Cardiac fibroblast (primary cell): ENCODE data around the gene PDE6A.
A peak's percentile ranks its signal among the peaks of the same experiment; 100 is the strongest.

ENCODE experiments used
- DNase-seq, 2 donors: peaks; one replicate each; pipeline versions ENCODE4 v3.0.0 to v3.0.0-alpha.2; 2010; ENCODE audit warnings: low read depth in 2 of 2
- H3K4me3 ChIP-seq, 2 donors: replicated peaks in 1 of 2; 1 replicate in 1 of 2; 2 replicates in 1 of 2; pipeline ENCODE4 v1.5.1; 2011; ENCODE audit warnings: low read depth in 2 of 2, low read length in 2 of 2, mild to moderate bottlenecking in 2 of 2, moderate library complexity in 1 of 2
- CTCF ChIP-seq: IDR thresholded peaks from one replicate; pipeline ENCODE4 v1.5.1; 2011; ENCODE audit warnings: low read depth, mild to moderate bottlenecking, low read length, inconsistent platforms

Gene PDE6A

GRCh38 chr5:149898811-149899210 is 45.8 kb downstream of the PDE6A start:
- no peak for DNase-seq
- TF ChIP-seq CTCF: no peak
- no peak overlapping the region for H3K4me3 ChIP-seq

DNA sequence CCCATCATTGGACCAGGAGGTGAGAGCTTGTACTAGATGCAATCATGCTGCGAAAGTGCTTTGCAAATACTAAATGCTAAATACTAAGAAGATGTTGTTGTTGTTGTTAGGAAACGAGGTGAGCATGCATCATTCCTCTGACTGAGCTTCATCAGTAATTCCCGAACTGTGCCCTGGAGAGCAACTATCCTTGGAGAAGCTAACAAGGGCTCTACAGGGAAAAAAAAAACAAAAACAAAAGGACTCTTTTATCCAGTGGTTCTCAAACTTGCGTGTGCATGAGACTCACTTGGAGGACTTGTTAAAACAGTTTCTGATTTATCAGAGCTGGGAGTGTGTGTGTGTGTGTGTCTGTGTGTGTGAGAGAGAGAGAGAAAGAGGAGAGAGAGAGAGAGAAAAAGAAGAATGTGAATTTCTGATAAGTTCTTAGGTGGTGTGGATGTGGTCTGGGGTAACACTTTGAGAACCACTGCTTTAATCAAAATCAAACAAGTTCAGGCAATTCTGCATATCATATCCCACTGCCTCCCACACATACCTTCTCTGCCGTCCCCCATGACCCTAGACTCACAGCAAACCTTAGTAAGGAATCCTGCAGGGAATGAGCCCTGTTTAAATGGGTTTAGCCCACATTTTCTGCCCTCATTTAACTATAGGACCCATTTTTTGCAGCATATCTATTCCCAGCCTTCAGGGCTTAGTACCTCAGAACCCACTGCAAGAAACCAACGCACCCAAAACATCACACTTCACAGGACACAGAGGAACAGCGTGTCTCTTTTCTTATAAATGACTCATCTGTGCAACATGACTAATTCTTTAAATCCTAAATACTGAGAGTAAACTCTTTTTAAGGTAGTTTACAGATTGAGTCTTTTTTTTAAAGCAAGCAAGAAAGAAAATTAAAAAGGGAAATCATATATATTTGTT is 48.9 kb downstream of the PDE6A start:
- peak; percentile 45 to 78 for DNase-seq
- no peak overlapping the region for H3K4me3 ChIP-seq
- TF ChIP-seq CTCF: no peak

DNA sequence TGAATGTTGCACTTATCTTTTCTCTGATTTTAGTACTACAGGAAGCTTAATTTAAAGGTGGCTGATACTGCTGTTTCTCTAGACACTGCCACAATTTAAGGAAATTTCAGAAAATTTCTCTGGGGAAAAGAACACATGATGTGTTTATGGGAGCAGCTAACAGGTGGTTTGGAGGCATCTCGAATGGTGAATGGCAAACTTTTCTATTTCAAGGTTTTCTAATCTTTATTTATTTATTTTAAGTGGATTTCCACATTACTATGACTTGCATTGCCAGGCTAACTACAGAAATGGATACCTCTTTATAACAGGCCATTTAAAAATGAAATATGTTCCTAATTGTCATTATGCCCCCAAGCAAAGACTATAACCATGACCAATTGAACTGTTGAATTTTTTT is 50.4 kb downstream of the PDE6A start:
- no peak overlapping the region for H3K4me3 ChIP-seq
- no peak for DNase-seq
- TF ChIP-seq CTCF: no peak

GRCh38 chr5:149893403-149893931 is 51.1 kb downstream of the PDE6A start:
- no peak for TF ChIP-seq CTCF
- H3K4me3 ChIP-seq: no peak overlapping the region
- peak in 1 of 2 donors; percentile 50 for DNase-seq

- no peak for TF ChIP-seq CTCF
- no peak overlapping the region for H3K4me3 ChIP-seq
- DNase-seq: no peak
Measured at GRCh38 chr5:149892594-149892993, 52.0 kb downstream of the PDE6A start.

DNA sequence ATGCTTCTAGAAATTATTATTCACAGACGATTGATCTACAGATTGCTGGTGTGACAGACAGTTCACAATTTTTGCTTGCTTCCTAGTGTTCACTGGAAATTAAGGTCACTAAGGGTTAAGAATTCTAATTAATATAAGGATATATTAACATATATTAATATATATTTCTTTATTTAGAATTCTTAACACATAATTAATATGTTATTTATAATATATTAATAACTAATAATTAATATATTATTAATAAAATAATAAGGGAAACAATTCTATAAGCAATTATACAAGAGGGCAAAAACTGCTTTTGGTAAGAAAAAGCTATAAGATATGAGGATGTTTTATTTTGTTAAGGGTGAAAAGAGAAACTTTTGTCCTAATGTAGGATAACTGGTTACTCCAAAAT is 56.3 kb downstream of the PDE6A start:
- no peak overlapping the region for H3K4me3 ChIP-seq
- DNase-seq: no peak
- TF ChIP-seq CTCF: no peak
